HG03196 (cell line): ENCODE data around the gene NDST1.
"Not testable (repeated sequence)": the region's sequence is repeated elsewhere in the genome, so short reads cannot be mapped to it uniquely, and the experiment has no call there.

Experiments
- ATAC-seq: cut with Tn5 transposase; IDR thresholded peaks from one replicate; pipeline ENCODE4 v1.9.1; 2021; ENCODE audit not compliant: unreplicated experiment

The NDST1 gene

GRCh38 chr5:150507474-150508276, at the start of gene NDST1:
NDST1 (plus strand) TSS chr5:150508131; CDS start chr5:150521255, 13,124 bp downstream.
- ATAC-seq, result no peak

- peak; percentile 72 for ATAC-seq
These were observed 49.0 kb upstream of the NDST1 start for GRCh38 chr5:150458802-150459557.

- ATAC-seq, result no peak
These were observed 47.1 kb upstream of the NDST1 start for GRCh38 chr5:150460781-150461180.

GRCh38 chr5:150461231-150461630, 46.7 kb upstream of the NDST1 start:
- ATAC-seq, result peak; percentile 67

GRCh38 chr5:150464554-150465012, 43.3 kb upstream of the NDST1 start:
- no peak for ATAC-seq

- ATAC-seq, result no peak
These were observed 42.0 kb upstream of the NDST1 start for GRCh38 chr5:150465927-150466326.

- ATAC-seq, result no peak
These were observed 39.7 kb upstream of the NDST1 start for GRCh38 chr5:150468206-150468605.

- no peak for ATAC-seq
These were observed 38.0 kb upstream of the NDST1 start for GRCh38 chr5:150469718-150470469.

- no peak for ATAC-seq
These were observed 34.1 kb upstream of the NDST1 start for GRCh38 chr5:150473673-150474358.

- ATAC-seq, result not testable (repeated sequence)
These were observed 31.4 kb upstream of the NDST1 start for GRCh38 chr5:150476568-150476967.

GRCh38 chr5:150479416-150479815, 28.5 kb upstream of the NDST1 start:
- no peak for ATAC-seq

GRCh38 chr5:150481708-150481965, 26.3 kb upstream of the NDST1 start:
- ATAC-seq, result no peak

- ATAC-seq, result no peak
These were observed 25.9 kb upstream of the NDST1 start for GRCh38 chr5:150481972-150482406.

- no peak for ATAC-seq
These were observed 22.8 kb upstream of the NDST1 start for GRCh38 chr5:150484964-150485692.

GRCh38 chr5:150485693-150486401, 22.1 kb upstream of the NDST1 start:
- ATAC-seq, result no peak

- ATAC-seq, result no peak
These were observed 21.3 kb upstream of the NDST1 start for GRCh38 chr5:150486402-150487198.

GRCh38 chr5:150487199-150488061, 20.5 kb upstream of the NDST1 start:
- ATAC-seq, result no peak
